IMR-90 (cell line): ENCODE data around the gene CNPY3. TPM values are rescaled to one million over a fixed set of nuclear protein-coding genes. Genes with fewer than 3 reads are reported as not detected.

Source experiments
- ATAC-seq: fragments of 200-7000 bp; cut with Tn5 transposase; 2 replicates; pipeline ENCODE4 v1.9.1; 2020; ENCODE audit warnings: low read depth, mild to moderate bottlenecking, moderate library complexity
- Bru-seq: library from RNA; stranded (reverse); fragments of 400-500 nt; gene quantifications from one replicate; lab custom pipeline; 2021; lab: Mats Ljungman, UMichigan
- BruChase-seq, 2 experiments: library from RNA; stranded (reverse); fragments of 400-500 nt; gene quantifications; one replicate each; lab custom pipeline; 2021; lab: Mats Ljungman, UMichigan
- BruUV-seq: library from RNA; stranded (reverse); fragments of 400-500 nt; replicated peaks from 2 replicates; lab custom pipeline; 2021; lab: Mats Ljungman, UMichigan
- CTCF ChIA-PET: fragments of 300-600 bp; formaldehyde crosslinking; extraction: SDS; loops from one replicate; lab custom pipeline; 2021; ENCODE audit warnings: antibody characterized with exemption; lab: Yijun Ruan, JAX
- POLR2A ChIA-PET: fragments of 300-600 bp; sonication (Branson Sonifier 250); formaldehyde crosslinking; loops from one replicate; lab custom pipeline; 2022; ENCODE audit warnings: antibody characterized with exemption; ENCODE audit not compliant: unreplicated experiment; lab: Charles Lee
- DNase-seq: peaks from one replicate; pipeline ENCODE4 v3.0.0; 2013
- H2AFZ ChIP-seq: replicated peaks from 2 replicates; pipeline ENCODE3; 2013; ENCODE audit warnings: low read length, mild to moderate bottlenecking; ENCODE audit not compliant: poor library complexity
- H2AK5ac ChIP-seq: 2 replicates; pipeline ENCODE4 v1.6.1; 2013; ENCODE audit warnings: low read depth, low read length, inconsistent platforms
- H2AK9ac ChIP-seq: replicated peaks from 2 replicates; pipeline ENCODE3; 2013; ENCODE audit warnings: mild to moderate bottlenecking, low read depth, low read length, moderate library complexity; ENCODE audit not compliant: poor library complexity
- H2BK120ac ChIP-seq: 2 replicates; pipeline ENCODE4 v1.6.1; 2013; ENCODE audit warnings: low read depth, low read length, inconsistent platforms
- H2BK15ac ChIP-seq: 3 replicates; pipeline ENCODE4 v1.6.1; 2013; ENCODE audit warnings: low read depth, low read length, inconsistent platforms
- H2BK20ac ChIP-seq: 2 replicates; pipeline ENCODE4 v1.6.1; 2013; ENCODE audit warnings: low read depth, mild to moderate bottlenecking, inconsistent platforms, low read length, moderate library complexity
- H2BK5ac ChIP-seq: 2 replicates; pipeline ENCODE4 v1.6.1; 2013; ENCODE audit warnings: mild to moderate bottlenecking, low read depth, low read length, inconsistent platforms; ENCODE audit not compliant: poor library complexity, severe bottlenecking
- H3K14ac ChIP-seq: replicated peaks from 2 replicates; pipeline ENCODE4 v1.6.1; 2013; ENCODE audit warnings: low read depth, low read length, inconsistent platforms
- H3K18ac ChIP-seq: 2 replicates; pipeline ENCODE4 v1.6.1; 2013; ENCODE audit warnings: low read depth, low read length, control low read depth
- H3K23ac ChIP-seq: 2 replicates; pipeline ENCODE4 v1.6.1; 2013; ENCODE audit warnings: low read depth, low read length, inconsistent platforms
- H3K27ac ChIP-seq: 2 replicates; pipeline ENCODE4 v1.5.1; 2013; ENCODE audit warnings: mild to moderate bottlenecking, control low read depth, low read length; ENCODE audit not compliant: insufficient read depth
- H3K27me3 ChIP-seq: 2 replicates; pipeline ENCODE4 v1.6.1; 2013; ENCODE audit warnings: low read length; ENCODE audit not compliant: control insufficient read depth, insufficient read depth
- H3K36me3 ChIP-seq: 2 replicates; pipeline ENCODE4 v1.6.1; 2013; ENCODE audit warnings: low read length, mixed read lengths; ENCODE audit not compliant: control insufficient read depth, insufficient read depth
- H3K4ac ChIP-seq: 2 replicates; pipeline ENCODE4 v1.6.1; 2013; ENCODE audit warnings: low read depth, low read length, inconsistent platforms
- H3K4me1 ChIP-seq: 2 replicates; pipeline ENCODE4 v1.6.1; 2013; ENCODE audit warnings: low read length, mixed read lengths; ENCODE audit not compliant: control insufficient read depth, insufficient read depth
- H3K4me2 ChIP-seq: 2 replicates; pipeline ENCODE4 v1.6.1; 2013; ENCODE audit warnings: low read depth, mild to moderate bottlenecking, control low read depth, low read length, moderate library complexity
- H3K4me3 ChIP-seq: 2 replicates; pipeline ENCODE4 v1.5.1; 2013; ENCODE audit warnings: low read depth, mild to moderate bottlenecking, control low read depth, low read length, moderate library complexity; ENCODE audit not compliant: insufficient read depth
- H3K56ac ChIP-seq: 2 replicates; pipeline ENCODE4 v1.6.1; 2013; ENCODE audit warnings: low read length, inconsistent platforms; ENCODE audit not compliant: insufficient read depth; ENCODE audit errors: extremely low read depth
- H3K79me1 ChIP-seq, 2 experiments: 2 replicates each; pipeline ENCODE4 v1.6.1; 2013; ENCODE audit warnings: low read length in 2 of 2, inconsistent platforms in 1 of 2, low read depth in 1 of 2
- H3K9ac ChIP-seq: 2 replicates; pipeline ENCODE4 v1.6.1; 2013; ENCODE audit warnings: low read depth, low read length, control low read depth
- H3K9me1 ChIP-seq: 2 replicates; pipeline ENCODE4 v1.6.1; 2013; ENCODE audit warnings: low read length, inconsistent platforms; ENCODE audit not compliant: insufficient read depth
- H3K9me3 ChIP-seq: 2 replicates; pipeline ENCODE4 v1.6.1; 2013; ENCODE audit warnings: low read length; ENCODE audit not compliant: control insufficient read depth, insufficient read depth
- H4K20me1 ChIP-seq: 2 replicates; pipeline ENCODE4 v1.6.1; 2013; ENCODE audit warnings: low read length, inconsistent platforms; ENCODE audit not compliant: insufficient read depth
- H4K5ac ChIP-seq: 2 replicates; pipeline ENCODE4 v1.6.1; 2013; ENCODE audit warnings: mild to moderate bottlenecking, low read depth, low read length, control low read depth
- H4K8ac ChIP-seq, 2 experiments: 2 replicates each; pipeline ENCODE4 v1.6.1; 2013; ENCODE audit warnings: low read depth in 2 of 2, low read length in 2 of 2, control low read depth in 1 of 2, inconsistent platforms in 1 of 2
- H4K91ac ChIP-seq: 2 replicates; pipeline ENCODE4 v1.6.1; 2013; ENCODE audit warnings: low read depth, low read length, inconsistent platforms; ENCODE audit not compliant: insufficient read depth
- BHLHE40 ChIP-seq: fragments of 150-350 bp; IDR thresholded peaks from 2 replicates; pipeline ENCODE4 v1.6.1; 2016; ENCODE audit warnings: mild to moderate bottlenecking, low read depth, low read length
- CHD1 ChIP-seq: IDR thresholded peaks from 2 replicates; pipeline ENCODE4 v1.6.1; 2012; ENCODE audit warnings: low read depth, low read length, improper control_type of control experiment
- FOS ChIP-seq: fragments of 150-350 bp; IDR thresholded peaks from 2 replicates; pipeline ENCODE4 v1.6.1; 2016; ENCODE audit warnings: low read depth, low read length
- MAFK ChIP-seq: IDR thresholded peaks from 2 replicates; pipeline ENCODE4 v1.6.1; 2012; ENCODE audit warnings: low read depth, low read length, improper control_type of control experiment
- MXI1 ChIP-seq: IDR thresholded peaks from 2 replicates; pipeline ENCODE4 v1.6.1; 2012; ENCODE audit warnings: low read depth, mild to moderate bottlenecking, low read length, moderate library complexity, borderline replicate concordance
- NFE2L2 ChIP-seq: fragments of 150-350 bp; IDR thresholded peaks from 2 replicates; pipeline ENCODE4 v1.6.1; 2016; ENCODE audit warnings: low read depth, mild to moderate bottlenecking, low read length
- POLR2A ChIP-seq: IDR thresholded peaks from 2 replicates; pipeline ENCODE4 v1.6.1; 2012; ENCODE audit warnings: mild to moderate bottlenecking, low read depth, low read length
- RCOR1 ChIP-seq: IDR thresholded peaks from 2 replicates; pipeline ENCODE4 v1.6.1; 2012; ENCODE audit warnings: mild to moderate bottlenecking, low read length, improper control_type of control experiment; ENCODE audit not compliant: insufficient replicate concordance
- USF2 ChIP-seq: fragments of 150-350 bp; IDR thresholded peaks from 2 replicates; pipeline ENCODE4 v1.6.1; 2017; ENCODE audit warnings: mild to moderate bottlenecking, antibody characterized with exemption, low read length, low read depth
- WGBS, 2 experiments: methylation state at CpG; one replicate each; pipeline versions ENCODE4 v1.1.5 to v1.1.7; 2013; ENCODE audit warnings: missing lambda C conversion rate in 2 of 2; ENCODE audit not compliant: insufficient read length in 1 of 2; ENCODE audit errors: extremely low coverage in 2 of 2; 5-methylcytosine and 5-hydroxymethylcytosine counted together
- dilution Hi-C: fragments of 300-500 bp; cut with HindIII; formaldehyde crosslinking; loops from one replicate; pipeline ENCODE4 v1.14.3; 2018; ENCODE audit warnings: low sequenced_read_pairs; ENCODE audit not compliant: unreplicated experiment
- in situ Hi-C: fragments of 300-500 bp; cut with MboI; formaldehyde crosslinking; loops from 3 replicates; pipeline ENCODE4 v1.14.3; 2019; ENCODE audit warnings: low sequenced_read_pairs, inconsistent platforms, mixed read lengths
- intact Hi-C: fragments of 100-400 bp; cut with micrococcal nuclease; formaldehyde crosslinking; loops from 2 replicates; pipeline ENCODE4 v1.10.0; 2022
- long read RNA-seq: library from polyadenylated mRNA; unstranded; transcript quantifications from one replicate; pipeline ENCODE4 v2.0.0, GENCODE V29; 2021; ENCODE audit not compliant: unreplicated experiment
- polyA plus RNA-seq, 3 experiments: library from polyadenylated mRNA; depleted of rRNA; stranded (reverse); fragments of >200 nt; gene quantifications; 2 replicates each; pipeline ENCODE4 v1.2.3, GENCODE V29; 2012; ENCODE audit warnings: low replicate concordance in 1 of 3
- total RNA-seq: library from RNA; depleted of rRNA; stranded (reverse); fragments of >200 nt; gene quantifications from 2 replicates; pipeline ENCODE4 v1.2.3, GENCODE V29; 2012; rRNA removed

CNPY3 gene
- total RNA-seq, result 13.3 and 15.3 TPM in 2 replicates
- polyA plus RNA-seq (2012; rRNA removed), result 39.2 and 39.8 TPM in 2 replicates
- 28.5 and 36.8 TPM in 2 replicates for polyA plus RNA-seq (2012; cell fraction: cytosol; rRNA removed)
- 17.9 and 22.1 TPM in 2 replicates for polyA plus RNA-seq (2012; cell fraction: nucleus; rRNA removed; ENCODE audit: low replicate concordance)
- Bru-seq, nascent RNA, result percentile 67 among the genes with signal in this experiment
- percentile 75 among the genes with signal in this experiment for BruChase-seq, experiment 1, labeled RNA remaining after a 6-hour chase
- percentile 73 among the genes with signal in this experiment for BruChase-seq, experiment 2, labeled RNA remaining after a 2-hour chase
- long read RNA-seq, transcript CNPY3-201 (6 exons, 1,704 nt), result major isoform, 32 of 54 reads
- long read RNA-seq, partial matches to known transcripts, result 5 of 54 reads
- long read RNA-seq, other reads (novel, unspliced or antisense), result 17 of 54 reads

DNA sequence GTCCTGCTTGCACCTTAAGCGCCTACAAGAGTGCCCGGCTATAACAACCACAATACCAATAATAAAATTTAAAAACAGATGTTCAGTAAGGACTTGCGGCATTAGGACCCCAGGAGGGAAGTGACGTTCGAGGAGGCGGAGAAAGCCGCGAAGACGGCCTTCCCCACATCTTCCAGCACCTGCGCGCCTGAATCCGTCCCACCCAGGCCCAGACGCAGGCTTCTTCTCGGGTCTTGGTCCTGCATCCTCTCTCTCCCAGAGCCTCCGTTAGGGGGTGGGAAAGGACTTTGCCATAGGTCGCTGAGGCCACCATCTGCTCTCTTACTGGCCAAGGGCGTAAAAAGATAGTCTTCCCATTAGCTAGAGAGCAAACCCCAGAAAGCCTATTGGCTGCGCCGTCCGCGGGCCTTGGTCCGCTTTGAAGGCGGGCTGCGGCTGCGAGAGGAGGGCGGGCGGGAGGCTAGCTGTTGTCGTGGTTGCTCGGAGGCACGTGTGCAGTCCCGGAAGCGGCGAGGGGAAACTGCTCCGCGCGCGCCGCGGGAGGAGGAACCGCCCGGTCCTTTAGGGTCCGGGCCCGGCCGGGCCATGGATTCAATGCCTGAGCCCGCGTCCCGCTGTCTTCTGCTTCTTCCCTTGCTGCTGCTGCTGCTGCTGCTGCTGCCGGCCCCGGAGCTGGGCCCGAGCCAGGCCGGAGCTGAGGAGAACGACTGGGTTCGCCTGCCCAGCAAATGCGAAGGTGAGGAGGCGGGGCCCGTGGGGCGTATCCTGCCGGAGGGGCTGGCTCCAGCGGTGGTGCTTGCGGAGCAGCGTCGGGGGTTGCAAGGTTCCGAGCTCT is at the start of gene CNPY3:
Gene CNPY3 (plus strand): TSS at position 495 of the 835 bp plus-strand sequence. CDS start 91 bp downstream, at position 586.
- H3K23ac ChIP-seq, result peak within 1 kb of the TSS; percentile 77
- peak within 1 kb of the TSS; percentile 93 to 97 for H4K8ac ChIP-seq
- CTCF ChIA-PET, result interaction anchor here (0.5 kb wide), 1 partner anchor 173 kb away, joined by 3 read pairs; no protein-coding TSS in a partner anchor
- DNase-seq, result peak; percentile 98
- dilution Hi-C loops, result no loop called here
- H3K27me3 ChIP-seq, result no peaks in the 10 kb centered on the region
- H2BK20ac ChIP-seq, result 0 out of 2 replicates have a peak within 1 kb of the TSS, but pooled peaks have one; percentile 1
- H3K14ac ChIP-seq, result peak within 1 kb of the TSS; percentile 82
- in situ Hi-C loops, result no loop called here
- H3K4me3 ChIP-seq, result peak within 1 kb of the TSS; percentile 74
- H2AK9ac ChIP-seq, result peak within 1 kb of the TSS; percentile 92
- no peaks in the 10 kb centered on the region; the same call in 1 of the 2 replicates for H3K36me3 ChIP-seq
- H3K4me1 ChIP-seq, result peaks cover 7% of the 10 kb centered on the region
- H4K91ac ChIP-seq, result peak within 1 kb of the TSS; percentile 49
- intact Hi-C loops, result loop anchor here (2.0 kb wide), 1 partner anchor 50 kb away; the partner anchor contains the start of gene PEX6
- H3K56ac ChIP-seq, result peak within 1 kb of the TSS; percentile 86
- peak within 1 kb of the TSS; percentile 88 for H3K4ac ChIP-seq
- peaks cover 26 to 36% of the 10 kb centered on the region in 2 experiments for H3K79me1 ChIP-seq
- H2BK15ac ChIP-seq, result peak within 1 kb of the TSS; percentile 39; the same call in 1 of the 3 replicates
- no peak for TF ChIP-seq CHD1
- peak; percentile 86 for TF ChIP-seq USF2
- TF ChIP-seq RCOR1, result no peak
- no peak for TF ChIP-seq MAFK
- TF ChIP-seq FOS, result peak; percentile 58
- no peak for TF ChIP-seq NFE2L2
- peak; percentile 97 for TF ChIP-seq MXI1
- TF ChIP-seq POLR2A, result peak; percentile 56; the same call in 1 of the 2 replicates
- TF ChIP-seq BHLHE40, result peak; percentile 87
- 0% methylated on average over 21 of the region's 63 CpGs; no CpG with 5 or more reads in 1 of the 2 experiments for WGBS, 2 experiments
- peak; percentile 93 for ATAC-seq
- H3K4me2 ChIP-seq, result peak within 1 kb of the TSS; percentile 90
- H4K20me1 ChIP-seq, result peaks cover 3% of the 10 kb centered on the region; the same call in 1 of the 2 replicates
- peak within 1 kb of the TSS; percentile 21; the same call in 1 of the 2 replicates for H2BK120ac ChIP-seq
- 0 out of 2 replicates have a peak, but pooled peaks cover under 1% of the 10 kb centered on the region for H3K9me1 ChIP-seq
- peak within 1 kb of the TSS; percentile 95 for H2AFZ ChIP-seq
- no TSS peak for BruUV-seq
- POLR2A ChIA-PET, result interaction anchor here (0.6 to 1.3 kb wide), 6 partner anchors 11 to 153 kb away, joined by 3 to 4 read pairs (median 4); partner anchors contain the start of genes PPP2R5D and RRP36
- peak within 1 kb of the TSS; percentile 80 for H2BK5ac ChIP-seq
- no peaks in the 10 kb centered on the region for H3K9me3 ChIP-seq
- peak within 1 kb of the TSS; percentile 65 for H3K18ac ChIP-seq
- peak within 1 kb of the TSS; percentile 54; the same call in 1 of the 2 replicates for H2AK5ac ChIP-seq
- peak within 1 kb of the TSS; percentile 90 for H4K5ac ChIP-seq
- peak within 1 kb of the TSS; percentile 69 for H3K9ac ChIP-seq
- H3K27ac ChIP-seq, result peak within 1 kb of the TSS; percentile 82
